Astrocyte (in vitro differentiated cells and primary cell): ENCODE results near the gene TEX10. TPM values are rescaled to one million over a fixed set of nuclear protein-coding genes. Genes with fewer than 3 reads are reported as not detected.
"Not testable (repeated sequence)": the region's sequence is repeated elsewhere in the genome, so short reads cannot be mapped to it uniquely, and the experiment has no call there.

Experiments used
- DNase-seq: peaks from one replicate; pipeline ENCODE4 v3.0.0-alpha.2; 2010; ENCODE audit warnings: low read depth
- FAIRE-seq: peaks from 2 replicates; lab custom pipeline; 2011; peaks lifted over from hg19 to GRCh38; lab: Jason Lieb, UNC
- H2AFZ ChIP-seq: 2 replicates; pipeline ENCODE4 v1.6.0; 2012; ENCODE audit warnings: low read depth, low read length, inconsistent platforms
- H3K27ac ChIP-seq: 2 replicates; pipeline ENCODE4 v1.5.1; 2011; ENCODE audit warnings: low read depth, low read length, inconsistent platforms
- H3K27me3 ChIP-seq: 2 replicates; pipeline ENCODE4 v1.6.0; 2011; ENCODE audit warnings: low read length, inconsistent platforms; ENCODE audit not compliant: insufficient read depth
- H3K36me3 ChIP-seq: 2 replicates; pipeline ENCODE4 v1.5.1; 2011; ENCODE audit warnings: low read length, inconsistent platforms; ENCODE audit not compliant: insufficient read depth
- H3K4me1 ChIP-seq: 2 replicates; pipeline ENCODE4 v1.5.1; 2011; ENCODE audit warnings: low read length, inconsistent platforms; ENCODE audit not compliant: insufficient read depth
- H3K4me2 ChIP-seq: 2 replicates; pipeline ENCODE4 v1.6.0; 2012; ENCODE audit warnings: low read length, inconsistent platforms
- H3K4me3 ChIP-seq: 2 replicates; pipeline ENCODE4 v1.5.1; 2011; ENCODE audit warnings: low read depth, mild to moderate bottlenecking, low read length, inconsistent platforms; ENCODE audit not compliant: insufficient read depth
- H3K79me2 ChIP-seq: 2 replicates; pipeline ENCODE4 v1.6.0; 2012; ENCODE audit warnings: mild to moderate bottlenecking, low read length, inconsistent platforms; ENCODE audit not compliant: insufficient read depth
- H3K9ac ChIP-seq: 2 replicates; pipeline ENCODE4 v1.6.0; 2012; ENCODE audit warnings: mild to moderate bottlenecking, low read length, inconsistent platforms
- H3K9me3 ChIP-seq: 2 replicates; pipeline ENCODE4 v1.5.1; 2012; ENCODE audit warnings: low read depth, mild to moderate bottlenecking, low read length, inconsistent platforms; ENCODE audit not compliant: insufficient read depth
- H4K20me1 ChIP-seq: 2 replicates; pipeline ENCODE4 v1.6.0; 2012; ENCODE audit warnings: low read length, inconsistent platforms; ENCODE audit not compliant: insufficient read depth
- H3K27ac Mint-ChIP-seq: one replicate; pipeline ENCODE4 v1.8.0; 2021; ENCODE audit warnings: mild to moderate bottlenecking, mixed read lengths; ENCODE audit not compliant: unreplicated experiment
- H3K27me3 Mint-ChIP-seq: one replicate; pipeline ENCODE4 v1.8.0; 2021; ENCODE audit warnings: low read depth, mixed read lengths; ENCODE audit not compliant: unreplicated experiment
- H3K36me3 Mint-ChIP-seq: one replicate; pipeline ENCODE4 v1.8.0; 2021; ENCODE audit warnings: low read depth, mixed read lengths; ENCODE audit not compliant: unreplicated experiment
- H3K4me1 Mint-ChIP-seq: one replicate; pipeline ENCODE4 v1.8.0; 2021; ENCODE audit warnings: low read depth, mixed read lengths; ENCODE audit not compliant: unreplicated experiment
- H3K4me3 Mint-ChIP-seq: one replicate; pipeline ENCODE4 v1.8.0; 2021; ENCODE audit warnings: mild to moderate bottlenecking, moderate library complexity, mixed read lengths; ENCODE audit not compliant: unreplicated experiment
- H3K9me3 Mint-ChIP-seq: one replicate; pipeline ENCODE4 v1.8.0; 2021; ENCODE audit warnings: mild to moderate bottlenecking, mixed read lengths; ENCODE audit not compliant: unreplicated experiment
- EZH2 ChIP-seq: IDR thresholded peaks from 2 replicates; pipeline ENCODE4 v1.6.1; 2012; ENCODE audit warnings: mild to moderate bottlenecking, low read length, inconsistent platforms; ENCODE audit not compliant: insufficient read depth
- total RNA-seq: library from RNA; stranded (reverse); gene quantifications from 2 replicates; pipeline ENCODE4 v1.2.1, GENCODE V29; 2021
- TF ChIP-seq, protein P1 (sequence below): IDR thresholded peaks from 2 replicates; pipeline ENCODE4 v1.5.1; 2011; ENCODE audit warnings: low read depth, mild to moderate bottlenecking, inconsistent platforms, low read length, moderate library complexity; ENCODE audit not compliant: insufficient read depth

TEX10 gene
- total RNA-seq, 1 donor from 2014 or later = 35.1 TPM

DNA sequence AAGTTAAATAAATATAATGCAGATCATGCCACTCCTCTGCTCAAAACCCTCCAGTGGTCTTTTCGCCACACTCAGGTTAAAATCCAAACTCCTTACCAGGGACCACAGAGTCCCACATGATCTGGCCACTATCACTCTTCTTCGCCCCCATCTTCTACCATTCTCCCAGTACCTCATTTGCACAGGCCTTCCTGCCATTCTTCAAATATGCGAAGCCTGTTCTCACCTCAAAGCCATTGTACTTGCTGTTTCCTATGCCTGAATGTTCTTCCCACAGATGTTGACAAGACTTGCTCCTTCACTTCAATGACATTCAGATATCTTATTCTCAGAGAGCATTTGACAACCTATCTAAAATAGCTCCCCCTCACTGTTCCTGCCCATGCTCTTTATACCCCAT lies 10.9 kb downstream of the TEX10 start:
- TF ChIP-seq EZH2 = no peak
- TF ChIP-seq, protein P1, sequence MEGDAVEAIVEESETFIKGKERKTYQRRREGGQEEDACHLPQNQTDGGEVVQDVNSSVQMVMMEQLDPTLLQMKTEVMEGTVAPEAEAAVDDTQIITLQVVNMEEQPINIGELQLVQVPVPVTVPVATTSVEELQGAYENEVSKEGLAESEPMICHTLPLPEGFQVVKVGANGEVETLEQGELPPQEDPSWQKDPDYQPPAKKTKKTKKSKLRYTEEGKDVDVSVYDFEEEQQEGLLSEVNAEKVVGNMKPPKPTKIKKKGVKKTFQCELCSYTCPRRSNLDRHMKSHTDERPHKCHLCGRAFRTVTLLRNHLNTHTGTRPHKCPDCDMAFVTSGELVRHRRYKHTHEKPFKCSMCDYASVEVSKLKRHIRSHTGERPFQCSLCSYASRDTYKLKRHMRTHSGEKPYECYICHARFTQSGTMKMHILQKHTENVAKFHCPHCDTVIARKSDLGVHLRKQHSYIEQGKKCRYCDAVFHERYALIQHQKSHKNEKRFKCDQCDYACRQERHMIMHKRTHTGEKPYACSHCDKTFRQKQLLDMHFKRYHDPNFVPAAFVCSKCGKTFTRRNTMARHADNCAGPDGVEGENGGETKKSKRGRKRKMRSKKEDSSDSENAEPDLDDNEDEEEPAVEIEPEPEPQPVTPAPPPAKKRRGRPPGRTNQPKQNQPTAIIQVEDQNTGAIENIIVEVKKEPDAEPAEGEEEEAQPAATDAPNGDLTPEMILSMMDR = no peak
- FAIRE-seq (no peak), DNase-seq (no peak)
- no peak overlapping the region for H3K4me3 Mint-ChIP-seq
- Histone ChIP-seq H4K20me1 (peaks cover 40% of the 10 kb centered on the region), H3K27ac (no peak overlapping the region), H3K4me3 (no peak overlapping the region), H2AFZ (no peak overlapping the region), H3K4me1 (no peaks in the 10 kb centered on the region), H3K36me3 (peaks cover 6% of the 10 kb centered on the region), H3K79me2 (peaks cover 74% of the 10 kb centered on the region), H3K4me2 (no peak overlapping the region), H3K27me3 (no peaks in the 10 kb centered on the region), H3K9ac (no peak overlapping the region), H3K9me3 (no peaks in the 10 kb centered on the region)
- peaks cover 2% of the 10 kb centered on the region for H3K36me3 Mint-ChIP-seq
- no peak overlapping the region for H3K27ac Mint-ChIP-seq
- peaks cover 8% of the 10 kb centered on the region for H3K4me1 Mint-ChIP-seq
- H3K9me3 Mint-ChIP-seq = no peaks in the 10 kb centered on the region
- no peaks in the 10 kb centered on the region for H3K27me3 Mint-ChIP-seq

DNA sequence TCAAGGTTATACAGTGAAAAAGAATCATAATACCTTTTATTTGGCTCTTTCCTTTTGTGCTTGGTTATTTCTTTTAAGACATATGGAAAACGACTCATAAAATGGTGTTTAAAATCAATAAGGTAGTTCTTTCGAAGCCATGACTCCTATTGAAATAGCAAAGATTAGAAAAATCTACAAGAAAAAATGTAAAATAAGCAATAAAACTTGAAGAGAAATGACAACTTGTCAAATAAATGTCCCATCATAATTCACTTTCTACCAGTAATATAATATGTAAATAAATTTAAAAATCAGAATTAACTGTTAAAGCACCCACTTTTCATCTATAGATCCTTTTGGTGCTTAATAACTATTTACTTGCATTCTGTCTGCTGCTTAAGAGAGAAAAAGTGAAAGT lies 12.5 kb downstream of the TEX10 start:
- no peak overlapping the region for H3K4me2 ChIP-seq
- H3K9me3 ChIP-seq = no peaks in the 10 kb centered on the region
- DNase-seq (no peak), FAIRE-seq (no peak)
- no peak overlapping the region for H3K4me3 ChIP-seq
- H3K4me1 ChIP-seq = no peaks in the 10 kb centered on the region
- no peak for TF ChIP-seq EZH2
- TF ChIP-seq, protein P1 = no peak
- H4K20me1 ChIP-seq = peaks cover 32% of the 10 kb centered on the region
- Mint-ChIP-seq H3K9me3 (no peaks in the 10 kb centered on the region), H3K27me3 (no peaks in the 10 kb centered on the region), H3K4me1 (peaks cover 8% of the 10 kb centered on the region), H3K36me3 (peaks cover 4% of the 10 kb centered on the region), H3K4me3 (no peak overlapping the region), H3K27ac (no peak overlapping the region)
- peaks cover 64% of the 10 kb centered on the region for H3K79me2 ChIP-seq
- H3K36me3 ChIP-seq = peaks cover 6% of the 10 kb centered on the region
- no peaks in the 10 kb centered on the region for H3K27me3 ChIP-seq
- no peak overlapping the region for H3K27ac ChIP-seq
- no peak overlapping the region for H3K9ac ChIP-seq
- H2AFZ ChIP-seq = no peak overlapping the region

DNA sequence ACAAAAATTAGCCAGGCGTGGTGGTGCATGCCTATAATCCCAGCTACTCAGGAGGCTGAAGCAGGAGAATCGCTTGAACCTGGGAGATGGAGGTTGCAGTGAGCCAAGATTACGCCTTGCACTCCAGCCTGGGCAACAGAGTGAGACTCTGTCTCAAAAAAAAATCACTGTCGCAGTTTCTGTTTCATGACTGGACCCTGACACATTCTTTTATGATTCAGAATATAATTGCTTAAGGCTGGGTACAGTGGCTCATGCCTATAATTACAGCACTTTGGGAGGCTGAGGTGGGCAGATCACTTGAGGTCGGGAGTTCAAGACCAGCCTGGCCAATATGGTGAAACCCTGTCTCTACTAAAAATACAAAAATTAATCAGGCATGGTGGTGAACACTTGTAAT lies 14.0 kb downstream of the TEX10 start:
- not testable (repeated sequence) for FAIRE-seq, H3K9ac ChIP-seq, H3K27me3 Mint-ChIP-seq, H2AFZ ChIP-seq, H3K27me3 ChIP-seq, H3K4me1 Mint-ChIP-seq, H3K9me3 Mint-ChIP-seq, H3K27ac Mint-ChIP-seq, H3K9me3 ChIP-seq, H3K4me3 ChIP-seq, H3K4me1 ChIP-seq, H3K4me3 Mint-ChIP-seq, H3K36me3 ChIP-seq, H3K4me2 ChIP-seq, H3K36me3 Mint-ChIP-seq, DNase-seq, H3K27ac ChIP-seq
- Histone ChIP-seq H4K20me1 (peaks cover 30% of the 10 kb centered on the region), H3K79me2 (peaks cover 58% of the 10 kb centered on the region)
